Posterior vena cava (tissue), 2 donors: Measurements from ENCODE around the gene SGMS1. TPM values are rescaled to one million over a fixed set of nuclear protein-coding genes. Genes with fewer than 3 reads are reported as not detected.

ENCODE experiments used
- DNase-seq: peaks from one replicate; pipeline ENCODE4 v3.0.0-alpha.2; 2020; ENCODE audit warnings: low spot score
- intact Hi-C, 2 donors: fragments of 100-400 bp; cut with DNase I; formaldehyde crosslinking; loops; one replicate each; pipeline versions ENCODE4 v1.14.1 to v1.14.2; 2022 to 2023
- total RNA-seq, 2 donors: library from RNA; stranded (reverse); fragmentation: NEBNext Ultra II Directional; extraction: Animal tissue kit (Norgen Biotek cat#: 25700); gene quantifications; one replicate each; pipeline ENCODE4 v1.2.1, GENCODE V29; 2021
- donor health status: DM: yes; HTN: yes; CAD: no.
- donor health status: DM: yes; HTN: yes; CAD: no.

Gene SGMS1
- total RNA-seq, 2 donors from 2014 or later = 33.7 to 37.5 TPM

DNA sequence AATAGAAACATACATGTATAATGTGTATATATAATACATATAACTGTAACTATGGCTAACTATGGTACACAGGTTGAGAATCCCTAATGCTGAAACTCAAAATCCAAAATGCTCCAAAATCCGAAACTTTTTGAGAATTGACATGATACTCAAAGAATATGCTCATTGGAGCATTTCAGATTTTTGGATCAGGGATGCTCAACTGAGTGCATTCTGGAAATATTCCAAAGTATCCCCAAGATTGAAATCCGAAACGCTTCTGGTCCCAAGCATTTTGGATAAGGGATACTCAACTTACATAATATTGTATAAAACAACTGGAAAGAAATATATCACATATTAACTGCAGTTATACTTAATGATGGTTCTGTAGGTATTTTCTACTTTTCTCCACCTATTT lies 278.2 kb downstream of the SGMS1 start:
- intact Hi-C loops = no loop called here
- no peak for DNase-seq

DNA sequence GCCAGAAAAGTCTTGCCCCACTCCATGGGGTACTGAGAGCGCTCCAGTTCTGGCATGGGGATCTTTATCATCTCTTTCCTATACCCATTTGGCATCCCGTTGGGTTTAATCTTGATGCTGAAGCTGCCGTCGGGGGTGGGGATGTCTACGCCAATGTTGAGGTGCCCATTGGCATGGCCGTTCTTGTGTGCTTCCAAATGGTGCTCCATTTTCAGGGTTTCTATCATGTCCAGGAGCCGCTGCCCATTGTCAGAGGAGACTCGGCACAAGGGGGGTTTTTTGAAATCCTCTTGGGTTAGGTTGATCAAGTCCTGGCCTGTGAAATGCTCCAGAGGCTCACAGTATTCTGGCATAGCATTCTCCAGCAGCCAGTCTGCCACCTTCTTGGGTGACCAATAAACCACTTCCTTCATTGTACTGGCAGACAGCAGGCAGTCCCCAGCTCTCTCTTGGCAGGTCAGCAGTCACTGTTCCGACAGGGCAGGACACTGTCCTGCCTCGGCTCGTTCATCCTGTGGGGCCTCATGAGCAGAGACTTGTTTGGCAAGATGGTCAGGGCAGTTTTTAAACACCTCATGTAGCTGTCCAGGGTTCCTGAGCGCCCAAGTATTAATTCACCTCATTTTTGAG lies 279.9 kb downstream of the SGMS1 start:
- intact Hi-C loops = loop anchor here in 1 of 2 donors (2.0 kb wide), 1 partner anchor 79 kb away; no protein-coding TSS in a partner anchor
- DNase-seq = peak; percentile 66

DNA sequence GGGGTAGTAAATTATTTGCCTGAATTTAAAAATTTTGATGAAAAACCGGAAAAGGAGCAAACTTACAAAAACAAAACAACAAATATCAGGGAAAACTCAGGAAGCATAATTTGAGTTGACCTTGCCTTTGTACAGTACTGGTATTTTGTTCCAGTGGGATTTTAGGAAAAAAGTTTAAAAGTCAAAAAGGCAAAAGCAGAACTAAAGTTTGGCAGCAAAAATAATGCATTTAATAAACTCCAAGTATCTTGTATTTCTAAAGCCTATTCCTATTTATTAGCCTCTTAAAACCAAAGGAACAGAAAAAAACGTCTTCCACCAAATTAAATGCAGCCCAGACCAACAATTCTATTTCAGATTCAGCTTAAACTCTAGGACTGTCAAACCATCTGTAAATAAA lies 281.8 kb downstream of the SGMS1 start:
- intact Hi-C loops = loop anchor here in 1 of 2 donors (2.0 kb wide), 1 partner anchor 77 kb away; no protein-coding TSS in a partner anchor
- no peak for DNase-seq

DNA sequence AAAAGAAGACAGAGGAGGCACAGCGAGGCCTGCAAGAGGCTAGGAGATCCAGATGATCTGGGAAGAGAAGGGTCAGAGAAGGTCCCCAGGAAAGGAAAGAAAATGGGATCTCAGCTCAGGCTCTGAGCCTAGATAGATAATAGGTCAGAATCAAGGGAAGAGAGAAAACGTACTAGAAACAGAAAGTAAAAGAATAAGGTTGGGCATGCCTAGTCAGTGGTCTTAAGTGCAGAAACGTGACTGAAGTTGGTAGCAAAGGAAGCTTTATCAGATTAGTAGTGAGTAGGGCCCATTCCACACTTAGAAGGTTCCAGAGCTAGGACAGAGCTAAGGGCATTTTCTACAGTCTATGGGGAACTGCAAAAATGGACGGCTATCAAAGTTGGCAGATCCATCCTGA lies 287.6 kb downstream of the SGMS1 start:
- DNase-seq = no peak
- intact Hi-C loops = no loop called here

DNA sequence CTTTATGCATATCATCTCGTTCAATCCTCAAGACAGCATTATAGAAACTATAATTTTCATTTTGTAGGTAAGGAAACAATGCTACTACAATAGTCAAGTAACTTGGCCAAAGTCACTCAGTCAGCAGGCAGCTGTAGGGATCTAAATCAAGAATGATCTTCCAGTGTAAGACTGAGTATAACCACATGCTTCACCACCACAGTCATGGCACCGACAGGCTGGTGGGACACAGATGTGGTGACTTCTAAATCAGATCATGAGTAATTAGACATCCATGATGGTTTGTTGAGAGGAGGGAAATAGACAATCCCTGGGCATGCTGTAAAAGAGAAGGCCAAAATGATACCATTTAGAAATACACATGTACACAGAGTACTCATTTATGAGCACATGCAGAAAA lies 288.4 kb downstream of the SGMS1 start:
- intact Hi-C loops = no loop called here
- no peak for DNase-seq

DNA sequence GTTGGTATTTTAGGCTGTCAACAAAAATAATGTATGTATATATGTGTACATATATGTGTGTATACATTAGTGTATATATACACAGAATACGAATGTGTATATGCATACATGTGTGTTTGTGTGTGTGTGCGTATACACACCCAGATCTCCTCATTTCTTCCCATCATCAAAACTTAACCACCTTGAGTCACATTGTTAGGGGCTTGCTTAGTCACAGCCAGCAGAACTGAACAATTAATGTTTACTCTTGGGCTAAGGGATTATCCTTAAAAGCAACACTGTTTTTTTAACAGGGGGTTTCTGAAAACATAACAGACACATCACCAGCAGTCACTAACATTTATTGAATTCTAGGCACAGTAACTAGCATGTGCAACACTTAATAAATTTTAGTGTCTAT lies 289.5 kb downstream of the SGMS1 start:
- no peak for DNase-seq
- intact Hi-C loops = no loop called here

DNA sequence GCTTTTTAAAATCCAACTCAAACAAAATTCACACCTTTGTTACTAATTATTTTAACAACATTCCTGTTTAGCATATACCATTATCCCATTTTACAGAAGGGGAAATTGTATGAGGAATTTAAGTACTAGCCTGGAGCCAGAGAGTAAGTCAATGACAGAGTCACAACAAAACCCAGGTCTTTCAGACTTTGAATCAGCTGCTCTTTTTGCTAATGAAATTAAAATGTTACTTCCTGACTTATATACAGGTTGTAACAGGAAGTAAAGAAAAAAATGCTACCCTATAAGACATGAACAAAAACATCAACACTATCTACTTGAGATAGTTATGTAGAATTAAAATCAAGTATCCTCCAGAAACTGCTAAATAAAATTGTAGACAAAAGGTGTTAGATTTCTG lies 289.9 kb downstream of the SGMS1 start:
- intact Hi-C loops = no loop called here
- no peak for DNase-seq

DNA sequence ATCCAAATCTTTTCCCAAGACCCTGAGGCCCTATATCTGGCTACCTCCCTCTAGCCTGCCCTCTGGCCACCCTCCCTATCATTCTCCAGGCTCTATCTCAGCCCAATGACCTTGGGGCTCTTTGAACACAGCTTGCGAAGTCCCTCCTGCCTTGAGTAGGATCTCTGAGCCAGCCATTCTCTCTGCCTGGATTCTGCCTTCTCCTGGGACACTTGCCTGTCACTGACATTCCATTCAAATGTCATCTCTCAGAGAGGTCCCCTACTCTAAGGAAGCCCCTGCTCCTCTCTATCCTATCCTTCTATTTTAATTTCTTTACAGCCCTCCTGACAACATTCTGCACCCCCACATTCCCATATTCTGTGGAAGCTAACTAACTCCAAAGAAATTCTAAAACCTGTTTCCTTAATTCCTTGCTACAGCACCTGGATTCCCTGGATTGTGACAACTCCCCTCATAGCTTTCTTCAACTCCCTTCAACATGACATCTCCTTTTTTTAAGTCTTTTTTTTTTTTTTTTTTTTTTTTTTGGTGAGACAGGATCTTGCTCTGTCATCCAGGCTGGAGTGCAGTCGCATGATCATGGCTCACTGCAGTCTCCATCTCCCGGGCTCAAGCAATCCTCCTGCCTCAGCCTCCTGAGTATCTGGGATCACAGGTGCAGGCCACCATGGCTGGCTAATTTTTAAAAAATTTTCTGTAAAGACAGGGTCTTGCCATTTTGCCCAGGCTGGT lies 291.5 kb downstream of the SGMS1 start:
- no peak for DNase-seq
- intact Hi-C loops = no loop called here

DNA sequence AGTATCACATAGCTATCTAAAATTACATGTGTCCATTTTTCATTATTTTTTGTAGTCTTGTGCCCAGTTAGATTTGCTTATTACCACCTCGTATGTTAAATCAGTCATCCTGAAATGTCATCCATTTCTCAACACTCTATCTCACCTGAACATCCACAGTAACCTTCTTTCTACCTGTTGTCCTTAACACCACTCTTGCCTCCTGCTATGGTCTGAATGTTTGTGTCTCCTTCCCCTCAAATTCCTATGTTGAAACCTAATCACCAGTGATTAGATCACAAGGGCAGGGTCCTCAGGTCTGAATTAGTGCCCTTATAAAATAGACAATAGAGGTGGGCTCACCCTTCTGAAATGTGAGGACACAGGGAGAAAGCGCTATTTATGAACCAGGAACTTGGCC lies 292.3 kb downstream of the SGMS1 start:
- no peak for DNase-seq
- intact Hi-C loops = no loop called here

DNA sequence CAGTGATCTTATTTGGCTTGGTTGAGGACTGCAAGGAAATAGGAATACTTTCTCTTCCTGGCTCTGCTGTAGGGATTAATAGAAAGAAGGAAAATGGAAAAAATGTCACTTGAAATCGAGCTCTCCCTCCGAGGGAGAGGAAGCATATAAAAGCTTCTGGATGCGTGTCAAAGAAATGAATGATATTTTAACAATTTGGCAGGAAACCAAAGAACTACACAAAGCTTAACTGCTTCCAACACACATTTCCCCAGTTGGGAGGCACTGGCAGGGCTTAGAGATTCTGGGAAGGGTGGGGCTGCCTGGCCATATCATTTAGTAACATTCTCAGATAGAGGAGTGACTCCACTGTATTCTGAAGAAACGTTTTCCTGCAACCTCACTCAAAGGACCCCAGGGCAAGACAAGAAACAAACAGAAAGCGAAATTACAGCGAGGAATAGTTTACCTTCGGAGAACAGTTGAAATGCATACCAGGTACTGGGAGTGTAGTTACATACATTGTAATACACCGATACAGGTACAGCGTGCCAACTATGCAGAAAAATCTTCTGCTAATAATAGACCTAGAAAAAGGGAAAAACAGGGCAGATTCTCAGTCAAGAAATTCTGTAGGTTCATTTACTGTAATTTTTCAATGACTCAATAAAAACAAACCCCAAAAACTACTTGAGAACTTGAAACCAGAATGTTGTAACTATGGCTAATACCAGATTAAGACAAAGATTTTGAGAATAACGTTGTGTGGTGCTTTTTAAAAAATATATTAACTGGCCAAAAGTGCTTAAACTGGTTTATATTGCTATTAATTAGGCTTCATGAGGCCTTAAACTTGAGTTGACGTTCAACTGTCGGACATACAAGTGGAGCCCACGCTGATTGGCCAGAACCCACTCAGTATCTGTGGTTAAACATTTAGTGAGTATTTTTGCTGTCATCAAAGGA lies 296.7 kb downstream of the SGMS1 start:
- intact Hi-C loops = no loop called here
- DNase-seq = no peak

DNA sequence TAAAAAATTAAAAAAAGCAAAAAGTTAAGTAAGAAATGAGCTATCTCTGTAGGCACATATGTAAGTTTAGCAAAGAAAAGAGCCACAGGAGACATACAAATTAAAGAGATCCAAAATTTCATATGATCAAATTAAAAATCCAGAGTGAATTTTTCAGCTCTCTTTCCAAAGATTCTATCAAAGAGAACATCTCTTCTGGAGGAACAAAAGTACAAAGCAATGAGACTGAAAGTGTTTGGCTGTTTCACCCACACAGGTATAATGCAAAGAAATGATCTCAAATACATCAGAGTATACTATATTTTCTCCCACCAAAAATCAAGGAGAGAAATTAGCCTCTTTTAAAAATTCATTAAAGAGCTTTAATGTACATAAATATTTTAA lies 297.6 kb downstream of the SGMS1 start:
- DNase-seq = no peak
- intact Hi-C loops = no loop called here

DNA sequence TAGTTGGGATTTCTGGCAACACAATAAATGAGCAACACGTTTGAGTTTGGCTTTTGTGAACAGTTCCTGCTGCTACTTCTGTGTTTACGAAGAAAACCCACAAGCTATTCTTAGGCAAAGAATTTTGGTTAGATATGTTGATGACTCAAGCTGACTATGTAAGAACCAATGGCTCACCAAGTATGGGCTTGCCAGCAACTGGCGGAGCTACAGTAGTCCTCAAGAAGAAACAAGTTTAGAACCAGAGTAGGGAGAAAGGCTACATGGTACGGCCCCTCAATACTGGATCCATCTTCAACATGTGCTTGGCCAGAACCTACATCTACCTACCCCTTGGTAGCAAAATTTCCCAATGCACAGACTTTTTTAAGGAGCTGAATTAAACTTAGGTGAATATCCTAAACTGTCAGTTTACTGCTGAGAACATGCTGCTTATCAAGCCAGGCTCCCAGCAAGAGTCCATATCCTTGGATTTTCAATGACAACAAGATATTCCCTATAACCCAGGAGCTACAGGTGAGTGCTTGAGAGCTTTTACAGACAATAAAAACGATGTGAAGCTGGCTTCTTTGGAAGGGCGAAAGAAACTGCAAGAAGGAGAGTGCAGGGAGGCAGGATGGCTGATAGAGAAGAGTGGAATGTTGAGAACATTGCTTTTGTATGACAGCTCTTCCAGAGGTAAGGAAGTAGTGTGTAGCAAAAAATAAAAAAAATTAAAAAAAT lies 298.1 kb downstream of the SGMS1 start:
- DNase-seq = peak; percentile 91
- intact Hi-C loops = no loop called here

DNA sequence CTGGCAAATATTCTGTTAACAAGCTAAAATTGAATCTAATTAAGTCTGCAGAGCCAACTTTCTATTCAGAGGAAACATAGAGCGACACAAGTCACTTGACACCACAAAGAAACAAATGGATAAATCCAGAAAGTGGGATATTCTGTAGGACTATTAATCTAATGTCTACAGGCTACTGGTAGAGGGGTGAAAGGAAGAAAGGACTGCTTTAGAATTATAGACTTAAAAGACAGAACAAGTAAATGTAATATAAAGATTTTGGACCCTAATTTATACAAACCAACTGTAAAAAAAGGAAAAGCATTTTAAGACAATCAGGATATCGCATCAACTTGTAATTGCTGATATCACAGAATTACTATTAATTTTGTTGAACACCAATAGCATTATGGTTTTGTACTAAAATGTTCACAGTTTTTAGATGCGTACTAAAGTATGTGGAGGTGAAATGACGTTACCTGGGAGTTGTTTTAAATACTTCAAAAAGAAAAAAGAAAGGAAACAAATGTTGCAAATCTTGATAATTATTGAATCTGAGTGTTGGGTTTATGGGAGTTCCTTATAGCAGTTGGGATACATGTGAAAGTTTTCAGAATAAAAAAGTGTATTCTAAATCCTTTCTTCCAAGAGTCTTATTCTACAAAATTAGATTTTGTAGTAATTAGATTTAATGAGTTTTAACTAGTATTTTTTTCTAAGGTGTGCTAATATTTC lies 298.9 kb downstream of the SGMS1 start:
- DNase-seq = no peak
- intact Hi-C loops = no loop called here

DNA sequence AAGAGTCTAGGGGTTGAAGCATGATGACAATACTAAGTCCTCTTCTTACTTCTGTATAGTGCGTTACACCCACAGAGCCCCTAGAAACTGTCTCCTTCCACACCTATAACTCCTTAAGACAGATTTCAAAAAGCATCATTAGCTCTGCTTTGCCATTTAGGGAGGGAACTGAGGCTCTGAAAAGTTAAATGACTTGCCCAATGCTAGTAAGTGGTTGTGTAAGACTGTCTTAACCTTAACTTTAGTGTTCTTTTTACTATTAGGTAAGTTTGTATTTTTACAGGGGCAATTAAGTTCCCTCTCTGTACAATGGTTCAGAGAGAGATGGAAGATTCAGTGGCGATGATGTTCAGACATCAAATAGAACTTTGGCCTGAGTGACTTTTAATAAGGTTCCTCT lies 299.7 kb downstream of the SGMS1 start:
- intact Hi-C loops = no loop called here
- DNase-seq = no peak

DNA sequence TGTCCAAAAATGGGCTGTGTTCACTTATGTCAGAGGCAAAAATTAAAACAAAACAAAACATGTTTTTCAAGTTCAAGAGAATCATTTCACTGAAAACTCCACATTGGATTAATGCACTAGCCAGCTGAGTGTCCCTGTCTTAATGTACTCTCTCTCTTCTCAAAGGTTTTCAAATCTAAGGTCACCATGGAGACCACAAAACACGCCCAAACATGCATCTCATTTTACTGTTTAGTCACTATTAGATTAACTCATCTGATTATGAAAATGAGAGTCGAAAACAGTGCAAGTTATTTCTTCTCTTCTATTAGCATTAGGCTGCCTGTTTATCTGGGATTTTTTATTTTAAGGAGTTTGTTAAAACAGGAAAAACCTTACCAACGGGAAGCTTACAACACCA lies 301.7 kb downstream of the SGMS1 start:
- intact Hi-C loops = no loop called here
- DNase-seq = no peak

DNA sequence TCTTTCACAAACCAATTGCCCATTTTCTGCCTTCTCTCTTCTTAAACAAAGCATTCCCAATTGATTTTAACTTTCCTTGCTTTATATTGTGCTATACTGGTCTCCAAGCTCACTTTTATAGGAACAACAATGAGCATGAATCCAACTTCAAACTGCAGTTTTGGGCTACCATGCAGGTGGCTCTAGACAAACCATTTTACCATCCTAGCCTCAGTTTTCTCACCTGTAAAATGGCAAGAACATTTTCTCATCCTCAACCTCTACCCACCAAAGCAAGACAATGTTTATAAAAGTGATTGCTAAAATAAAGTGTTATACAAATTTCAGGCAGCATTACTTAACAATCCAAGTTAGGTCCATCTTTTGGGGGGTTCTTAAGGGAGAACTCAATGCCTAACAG lies 305.6 kb downstream of the SGMS1 start:
- DNase-seq = no peak
- intact Hi-C loops = no loop called here

DNA sequence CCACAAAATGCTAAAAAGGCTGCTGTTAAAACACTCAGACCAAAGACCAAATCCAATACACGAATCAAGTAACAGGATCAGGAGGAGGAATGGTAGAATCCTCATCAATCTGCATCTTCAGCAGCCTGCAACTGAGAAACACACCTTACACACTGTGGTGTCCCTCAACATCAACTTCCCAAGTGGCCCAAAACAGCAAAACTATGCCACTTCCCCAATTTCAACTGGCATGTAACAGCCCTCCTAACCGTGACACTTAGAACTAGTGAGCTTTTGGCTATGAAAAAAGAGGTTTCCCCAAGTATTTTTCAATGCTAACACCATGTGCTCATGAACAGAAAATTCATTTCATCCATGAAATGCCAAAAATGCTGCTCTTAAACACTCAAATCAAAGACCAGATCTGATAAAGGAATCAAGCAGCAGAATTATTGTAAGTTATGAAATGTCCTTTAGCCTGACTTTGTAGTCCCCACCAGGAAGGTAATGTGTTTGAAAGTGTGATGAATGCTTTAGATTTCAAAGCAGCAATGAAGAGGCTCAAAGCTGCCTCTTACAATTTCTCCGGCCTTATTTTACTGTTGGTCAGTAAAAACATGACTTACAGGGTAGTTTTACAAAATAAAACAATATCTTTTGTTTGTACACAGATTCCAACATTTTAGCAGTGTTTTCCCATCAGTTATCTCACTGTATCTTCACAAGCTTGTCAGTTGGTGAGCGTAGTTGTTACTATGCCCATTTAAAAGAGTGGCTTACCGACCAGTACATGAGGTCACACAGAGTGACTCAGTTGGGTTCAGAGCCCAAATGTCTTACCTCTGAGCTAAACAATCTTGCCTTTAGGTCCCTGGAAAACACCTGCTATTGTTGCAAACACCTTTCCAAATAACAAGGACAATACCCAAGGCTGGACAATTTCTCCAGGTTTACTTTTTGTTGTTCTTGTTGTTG lies 306.8 kb downstream of the SGMS1 start:
- no peak for DNase-seq
- intact Hi-C loops = no loop called here

DNA sequence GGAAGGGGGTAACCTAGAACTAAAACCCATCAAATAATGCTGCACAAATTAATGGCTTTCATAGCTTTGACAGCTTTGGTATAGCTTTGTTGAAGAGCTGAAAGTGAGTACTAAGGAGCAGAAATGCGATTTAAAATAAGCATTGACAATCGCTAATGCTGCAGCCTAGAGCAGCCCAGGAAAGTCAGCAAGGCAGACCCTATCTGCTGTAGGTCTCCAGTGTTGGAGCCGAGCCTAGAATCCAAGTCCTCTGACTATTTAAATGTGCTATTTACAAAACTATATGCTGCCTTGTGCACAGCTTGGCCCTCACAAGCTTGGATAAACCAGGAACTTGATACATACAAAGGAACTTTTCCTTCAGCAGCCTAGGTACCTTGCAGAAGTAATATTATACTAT lies 307.6 kb downstream of the SGMS1 start:
- no peak for DNase-seq
- intact Hi-C loops = no loop called here
